CD4-positive, alpha-beta T cell (primary cell): Measurements from ENCODE around the gene ASIC4. TPM values are rescaled to one million over a fixed set of nuclear protein-coding genes. Genes with fewer than 3 reads are reported as not detected.

Experiments
- ATAC-seq: fragments of 200-7000 bp; cut with Tn5 transposase; one replicate; pipeline ENCODE4 v1.10.0; 2022; ENCODE audit warnings: mild to moderate bottlenecking; ENCODE audit not compliant: poor library complexity
- CTCF ChIA-PET: fragments of 350-600 bp; sonication (Branson Sonifier 250); formaldehyde crosslinking; loops from one replicate; lab custom pipeline; 2021; ENCODE audit warnings: antibody characterized with exemption, inconsistent platforms; lab: Charles Lee
- POLR2A ChIA-PET: fragments of 350-600 bp; sonication (Branson Sonifier 250); formaldehyde crosslinking; loops from one replicate; lab custom pipeline; 2021; ENCODE audit warnings: antibody characterized with exemption, inconsistent platforms; lab: Charles Lee
- DNase-seq, 14 experiments: peaks; one replicate each; pipeline ENCODE4 v3.0.0-alpha.2; 2013 to 2020; ENCODE audit warnings: mixed read lengths in 2 of 14
- H3K27ac ChIP-seq, 2 donors: one replicate each; pipeline versions ENCODE4 v1.5.1 to v1.7.0; 2013; ENCODE audit warnings: low read length in 2 of 2, low read depth in 1 of 2, mild to moderate bottlenecking in 1 of 2
- H3K27me3 ChIP-seq, 2 experiments: 1 replicate in 1 of 2; 2 replicates in 1 of 2; pipeline versions ENCODE4 v1.6.1 to v1.7.0; 2013; ENCODE audit warnings: low read length in 2 of 2, control low read depth in 1 of 2, mild to moderate bottlenecking in 1 of 2, moderate library complexity in 1 of 2; ENCODE audit not compliant: insufficient read depth in 2 of 2, control insufficient read depth in 1 of 2
- H3K36me3 ChIP-seq: one replicate; pipeline ENCODE4 v1.6.1; 2013; ENCODE audit warnings: low read length, control low read depth; ENCODE audit not compliant: insufficient read depth
- H3K4me1 ChIP-seq: one replicate; pipeline ENCODE4 v1.6.1; 2013; ENCODE audit warnings: low read length, control low read depth; ENCODE audit not compliant: insufficient read depth
- H3K4me3 ChIP-seq: one replicate; pipeline ENCODE4 v1.5.1; 2013; ENCODE audit warnings: mild to moderate bottlenecking, low read length, moderate library complexity
- H3K9me3 ChIP-seq, 2 experiments: 1 replicate in 1 of 2; 2 replicates in 1 of 2; pipeline versions ENCODE4 v1.6.1 to v1.7.0; 2013; ENCODE audit warnings: low read length in 2 of 2, mild to moderate bottlenecking in 2 of 2, control low read depth in 1 of 2, moderate library complexity in 1 of 2; ENCODE audit not compliant: control insufficient read depth in 1 of 2, insufficient read depth in 1 of 2
- H3K27ac Mint-ChIP-seq: one replicate; pipeline ENCODE4 v1.8.0; 2020; ENCODE audit warnings: mixed read lengths
- H3K27me3 Mint-ChIP-seq: one replicate; pipeline ENCODE4 v1.8.0; 2021; ENCODE audit warnings: mixed read lengths
- H3K36me3 Mint-ChIP-seq: one replicate; pipeline ENCODE4 v1.8.0; 2021; ENCODE audit warnings: low read depth, mixed read lengths
- H3K4me1 Mint-ChIP-seq: one replicate; pipeline ENCODE4 v1.8.0; 2021; ENCODE audit warnings: low read depth, mixed read lengths
- H3K4me3 Mint-ChIP-seq: one replicate; pipeline ENCODE4 v1.8.0; 2020; ENCODE audit warnings: mild to moderate bottlenecking, mixed read lengths
- H3K9me3 Mint-ChIP-seq: one replicate; pipeline ENCODE4 v1.8.0; 2020; ENCODE audit warnings: mixed read lengths
- CTCF ChIP-seq: fragments of 200-600 bp; IDR thresholded peaks from one replicate; pipeline ENCODE4 v1.8.0; 2022; ENCODE audit warnings: antibody characterized with exemption, mild to moderate bottlenecking
- intact Hi-C, 2 experiments: fragments of 100-400 bp; cut with DNase I in 1 of 2; cut with micrococcal nuclease in 1 of 2; formaldehyde crosslinking; loops; one replicate each; pipeline versions ENCODE4 v1.15.1 to v1.9.0; 2023 to 2025; cut with DNase I, micrococcal nuclease
- total RNA-seq, 174 experiments: library from RNA in 2 of 174; stranded (reverse) in 2 of 174; gene quantifications; one replicate each; pipeline ENCODE4 v1.2.3 and lab custom pipeline; 2021 to 2026

Gene ASIC4
- total RNA-seq, 2 experiments from 2014 or later, result 0.08 to 0.17 TPM

- Mint-ChIP-seq H3K4me3 (no peak overlapping the region), H3K27ac (no peak overlapping the region), H3K27me3 (peaks cover 52% of the 10 kb centered on the region), H3K4me1 (no peaks in the 10 kb centered on the region), H3K9me3 (no peaks in the 10 kb centered on the region), H3K36me3 (no peaks in the 10 kb centered on the region)
- DNase-seq (peak in 5 of 14 experiments; percentile 23 to 59 (median 35)), ATAC-seq (peak; percentile 80)
- intact Hi-C loops, result loop anchor here (1.0 to 2.0 kb wide), 2 partner anchors 19 kb away; no protein-coding TSS in a partner anchor
- peak; percentile 77 for TF ChIP-seq CTCF
- Histone ChIP-seq H3K36me3 (no peaks in the 10 kb centered on the region), H3K4me1 (no peaks in the 10 kb centered on the region), H3K27ac (no peak overlapping the region), H3K9me3 (no peaks in the 10 kb centered on the region), H3K4me3 (no peak overlapping the region), H3K27me3 (peaks cover 12 to 14% of the 10 kb centered on the region in 2 experiments)
- POLR2A ChIA-PET, result no interaction called here
- CTCF ChIA-PET, result interaction anchor here (0.6 to 2.3 kb wide), 9 partner anchors 11 to 266 kb away, joined by 3 to 21 read pairs (median 3); partner anchors contain the start of genes INHA, OBSL1 and STK11IP
Measured at GRCh38 chr2:219560037-219560892, 46.0 kb downstream of the ASIC4 start.

GRCh38 chr2:219560893-219561178 is 46.6 kb downstream of the ASIC4 start:
- ATAC-seq (no peak), DNase-seq (no peak)
- Mint-ChIP-seq H3K36me3 (no peaks in the 10 kb centered on the region), H3K27ac (no peak overlapping the region), H3K4me3 (no peak overlapping the region), H3K4me1 (no peaks in the 10 kb centered on the region), H3K9me3 (no peaks in the 10 kb centered on the region), H3K27me3 (peaks cover 51% of the 10 kb centered on the region)
- TF ChIP-seq CTCF, result no peak
- Histone ChIP-seq H3K4me1 (no peaks in the 10 kb centered on the region), H3K9me3 (no peaks in the 10 kb centered on the region), H3K27ac (no peak overlapping the region), H3K27me3 (peaks cover 11 to 12% of the 10 kb centered on the region in 2 experiments), H3K4me3 (no peak overlapping the region), H3K36me3 (no peaks in the 10 kb centered on the region)
- CTCF ChIA-PET, result interaction anchor here (0.6 to 2.3 kb wide), 7 partner anchors 11 to 261 kb away, joined by 3 to 21 read pairs (median 3); partner anchors contain the start of genes INHA, OBSL1 and STK11IP
- intact Hi-C loops, result loop anchor here (1.0 to 2.0 kb wide), 2 partner anchors 20 kb away; no protein-coding TSS in a partner anchor
- POLR2A ChIA-PET, result no interaction called here

- TF ChIP-seq CTCF, result no peak
- H3K4me3 ChIP-seq, result no peak overlapping the region
- Mint-ChIP-seq H3K9me3 (no peaks in the 10 kb centered on the region), H3K4me1 (no peaks in the 10 kb centered on the region), H3K27me3 (peaks cover 51% of the 10 kb centered on the region), H3K27ac (no peak overlapping the region), H3K4me3 (no peak overlapping the region), H3K36me3 (no peaks in the 10 kb centered on the region)
- DNase-seq (peak in 1 of 14 experiments; percentile 5), ATAC-seq (no peak)
- H3K4me1 ChIP-seq, result no peaks in the 10 kb centered on the region
- no peaks in the 10 kb centered on the region for H3K9me3 ChIP-seq
- POLR2A ChIA-PET, result no interaction called here
- H3K27me3 ChIP-seq, result peaks cover 11 to 12% of the 10 kb centered on the region in 2 experiments
- no peaks in the 10 kb centered on the region for H3K36me3 ChIP-seq
- CTCF ChIA-PET, result interaction anchor here (1.0 to 2.3 kb wide), 4 partner anchors 10 to 170 kb away, joined by 3 to 21 read pairs (median 4); partner anchors contain the start of genes INHA and OBSL1
- no peak overlapping the region for H3K27ac ChIP-seq
- intact Hi-C loops, result loop anchor here in 1 of 2 experiments (2.0 kb wide), 1 partner anchor 21 kb away; no protein-coding TSS in a partner anchor
Measured at GRCh38 chr2:219561179-219562048, 47.1 kb downstream of the ASIC4 start.
